ENCODE data around the gene TBATA.

Gene TBATA

DNA sequence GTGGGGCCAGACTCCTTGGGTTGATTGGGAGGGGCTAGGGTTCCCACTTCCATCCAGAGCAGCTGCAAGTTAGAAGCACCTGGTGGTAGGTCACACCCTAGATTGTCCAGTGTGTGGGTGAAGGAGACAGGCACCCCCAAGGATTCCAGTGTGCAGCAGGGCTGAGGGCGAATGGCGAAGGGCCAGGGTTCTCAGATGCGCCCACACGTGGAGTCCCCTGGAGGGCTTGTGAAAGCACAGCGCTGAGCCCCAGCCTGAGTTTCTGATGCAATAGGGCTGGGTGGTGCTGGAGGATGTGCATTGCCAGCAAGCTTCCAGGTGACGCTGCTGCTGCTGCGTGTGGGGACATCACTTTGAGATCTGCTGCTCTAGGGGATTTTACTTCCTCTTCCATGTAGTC lies 25.4 kb downstream of the TBATA start:
- DNase-seq = peak; percentile 39

DNA sequence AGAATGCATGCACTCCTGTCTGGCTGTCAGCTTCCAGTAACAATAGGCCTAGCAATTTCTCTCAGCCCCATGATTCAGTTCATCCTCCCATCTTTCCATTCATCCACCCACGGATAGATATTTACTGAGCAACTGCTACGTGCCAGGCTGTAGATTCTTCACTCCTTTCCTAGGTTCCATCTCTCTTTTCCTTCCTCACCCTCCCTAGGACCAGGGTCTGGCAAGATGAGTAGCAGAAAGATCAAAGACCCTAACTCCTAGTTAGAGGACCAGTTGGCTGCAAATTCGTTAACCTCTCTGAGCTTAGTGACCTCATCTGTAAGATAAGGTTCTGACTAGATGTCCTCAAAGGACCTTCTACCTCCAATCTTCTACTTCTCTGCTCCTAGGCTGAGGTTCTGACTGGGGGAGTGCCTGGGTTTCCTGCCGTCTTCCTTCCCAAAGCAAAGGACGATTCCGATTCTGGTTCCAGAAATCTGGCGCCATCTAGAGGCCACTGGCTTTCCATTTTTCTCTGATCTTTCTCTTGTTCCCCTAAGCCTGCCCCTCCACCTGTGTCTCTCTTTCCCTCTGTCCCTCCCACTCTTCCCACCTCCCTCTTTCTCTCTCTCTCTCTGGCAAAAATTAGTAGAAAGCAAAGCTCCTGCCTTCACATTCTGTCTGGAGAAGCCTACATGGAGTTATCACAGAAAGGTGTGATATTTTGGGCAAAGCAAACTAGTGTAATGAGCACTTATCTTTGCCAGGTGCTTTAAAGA lies 26.2 kb downstream of the TBATA start:
- peak; percentile 84 for DNase-seq

DNA sequence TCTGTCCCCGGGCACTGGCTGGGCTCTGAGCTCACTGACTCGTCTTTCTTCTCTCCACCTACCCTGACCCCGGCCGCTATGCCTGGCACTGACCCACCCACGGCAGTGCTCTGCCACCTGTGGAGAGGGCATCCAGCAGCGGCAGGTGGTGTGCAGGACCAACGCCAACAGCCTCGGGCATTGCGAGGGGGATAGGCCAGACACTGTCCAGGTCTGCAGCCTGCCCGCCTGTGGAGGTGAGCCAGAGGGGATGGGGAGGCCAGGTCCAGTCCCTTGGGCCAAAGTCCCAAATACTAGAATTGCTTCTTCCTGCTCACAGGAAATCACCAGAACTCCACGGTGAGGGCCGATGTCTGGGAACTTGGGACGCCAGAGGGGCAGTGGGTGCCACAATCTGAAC lies 27.3 kb downstream of the TBATA start:
- no peak for DNase-seq

DNA sequence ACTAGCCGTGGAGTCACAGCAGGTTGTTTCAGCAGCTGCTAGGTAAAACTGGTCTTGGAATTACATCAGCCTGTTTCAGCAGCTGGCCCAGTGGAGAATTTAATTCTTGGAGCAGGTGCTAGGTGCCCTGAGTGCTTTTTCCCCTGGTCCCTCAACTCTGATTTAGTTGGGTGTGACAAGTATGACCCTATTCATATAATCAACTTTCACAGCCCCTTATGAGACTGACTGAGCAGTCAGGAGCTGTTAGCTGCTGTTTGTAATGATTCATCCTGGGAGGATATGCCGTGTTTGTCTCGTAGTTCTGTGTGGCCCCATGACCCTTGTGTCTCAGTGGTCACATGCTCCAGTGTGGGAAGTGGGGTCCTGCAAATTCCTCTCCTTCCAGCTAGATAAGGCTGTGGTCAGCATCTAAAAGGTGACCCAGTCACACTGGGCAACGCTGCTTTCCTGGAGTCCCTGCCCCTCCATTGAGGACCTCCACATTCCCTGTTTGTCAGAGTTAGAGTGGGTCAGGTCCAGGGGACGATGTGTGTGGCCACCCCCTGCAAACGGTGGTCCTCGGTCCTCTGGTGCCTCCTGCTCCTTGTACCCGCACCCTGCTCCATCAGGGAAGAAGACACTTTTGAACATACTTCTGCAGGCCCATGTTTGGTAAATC lies 28.3 kb downstream of the TBATA start:
- DNase-seq = peak; percentile 43

DNA sequence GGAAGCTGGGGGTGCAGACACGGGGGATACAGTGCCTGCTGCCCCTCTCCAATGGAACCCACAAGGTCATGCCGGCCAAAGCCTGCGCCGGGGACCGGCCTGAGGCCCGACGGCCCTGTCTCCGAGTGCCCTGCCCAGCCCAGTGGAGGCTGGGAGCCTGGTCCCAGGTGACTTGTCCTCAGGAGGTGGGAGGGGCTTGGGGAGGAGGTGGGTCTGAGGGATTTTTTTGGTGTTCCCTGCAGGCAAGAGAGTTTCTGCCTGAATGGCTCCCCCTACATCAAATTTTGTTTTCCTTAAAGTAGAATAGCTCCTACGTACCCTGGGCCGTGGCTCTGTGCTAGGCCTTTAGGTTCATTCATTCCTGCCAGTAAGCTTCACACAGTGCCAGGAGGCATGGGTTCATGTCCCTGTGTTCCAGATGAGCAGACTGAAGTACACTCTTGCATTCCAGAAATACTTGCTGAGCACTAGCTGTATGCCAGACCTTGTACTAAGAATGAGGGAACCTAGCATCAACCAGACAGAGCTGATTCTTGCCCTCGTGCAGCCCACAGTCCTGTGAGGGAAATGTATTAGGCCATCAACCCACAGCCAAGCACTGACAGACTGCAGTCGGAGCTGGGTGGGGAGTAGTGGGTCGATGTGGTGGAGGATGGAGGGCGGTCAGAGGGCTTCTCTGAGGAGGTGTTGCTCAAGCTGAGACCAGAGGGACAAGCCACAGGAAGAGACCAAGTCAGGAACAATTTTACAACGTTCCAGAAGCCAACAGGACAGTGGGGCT lies 31.1 kb downstream of the TBATA start:
- no peak for DNase-seq

DNA sequence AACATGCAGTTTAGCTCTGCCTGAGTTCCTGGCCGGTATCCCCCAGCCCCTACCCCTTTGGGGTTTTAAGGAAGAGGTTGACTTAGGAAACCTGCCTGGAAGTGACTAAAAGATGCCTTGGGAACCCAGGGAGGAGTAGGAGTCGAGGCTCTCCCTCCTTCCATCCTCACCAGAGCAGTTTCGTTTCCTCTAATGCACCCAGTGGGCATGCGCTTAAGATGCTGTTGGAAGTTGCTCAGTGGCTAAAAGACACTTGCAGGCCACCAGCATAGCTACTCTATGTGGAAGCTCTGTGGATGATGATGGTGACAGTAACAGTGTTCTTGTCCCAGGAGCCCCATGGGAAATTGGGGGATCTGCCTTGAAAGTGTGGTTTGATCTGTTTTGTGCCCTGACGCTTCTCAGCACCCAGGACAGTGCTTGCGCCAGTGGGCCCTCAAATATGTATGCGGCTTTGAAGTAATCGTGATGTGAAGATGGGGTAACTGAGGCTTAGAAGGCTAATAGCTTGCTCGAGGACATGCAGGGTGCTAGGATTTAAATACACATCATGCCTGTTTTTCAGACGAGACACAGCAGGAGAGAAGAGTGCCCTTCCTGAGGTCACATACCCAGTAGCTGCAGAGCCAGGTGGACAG lies 32.0 kb downstream of the TBATA start:
- DNase-seq = no peak

DNA sequence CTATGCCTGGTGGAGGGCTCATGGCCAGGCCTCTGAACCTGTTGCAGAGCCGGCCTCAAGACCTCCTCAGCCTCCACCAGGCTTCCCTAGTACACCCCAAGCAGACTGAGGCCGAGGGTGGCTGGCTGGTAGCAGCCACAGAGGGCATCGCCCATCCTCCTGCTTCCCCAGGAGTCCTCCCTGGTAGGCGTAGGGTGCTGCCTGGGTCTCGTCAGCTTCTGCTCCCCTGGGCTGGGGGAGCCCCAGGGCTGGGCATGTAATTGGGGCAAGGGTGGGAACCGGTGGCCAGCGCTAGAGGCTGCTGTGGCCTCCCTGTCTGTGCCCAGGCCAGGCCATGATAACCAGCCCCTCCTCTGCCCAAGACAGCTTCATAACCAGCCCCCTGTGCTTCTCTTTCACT lies 32.6 kb downstream of the TBATA start:
- no peak for DNase-seq

DNA sequence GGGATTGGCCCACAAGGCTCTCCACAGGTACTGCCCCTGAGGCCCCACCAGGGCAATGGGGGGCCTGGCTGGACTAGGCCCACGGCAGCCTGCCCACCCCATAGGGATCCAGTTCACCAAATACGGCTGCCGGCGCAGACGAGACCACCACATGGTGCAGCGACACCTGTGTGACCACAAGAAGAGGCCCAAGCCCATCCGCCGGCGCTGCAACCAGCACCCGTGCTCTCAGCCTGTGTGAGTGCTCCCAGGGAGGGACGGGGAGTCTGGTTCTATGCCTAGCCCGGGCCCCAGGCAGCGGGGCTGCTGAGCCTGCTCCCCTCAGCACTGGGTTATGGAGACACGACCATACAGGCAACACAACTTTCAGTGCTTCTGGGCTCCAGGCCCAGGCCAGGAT lies 33.2 kb downstream of the TBATA start:
- no peak for DNase-seq

DNA sequence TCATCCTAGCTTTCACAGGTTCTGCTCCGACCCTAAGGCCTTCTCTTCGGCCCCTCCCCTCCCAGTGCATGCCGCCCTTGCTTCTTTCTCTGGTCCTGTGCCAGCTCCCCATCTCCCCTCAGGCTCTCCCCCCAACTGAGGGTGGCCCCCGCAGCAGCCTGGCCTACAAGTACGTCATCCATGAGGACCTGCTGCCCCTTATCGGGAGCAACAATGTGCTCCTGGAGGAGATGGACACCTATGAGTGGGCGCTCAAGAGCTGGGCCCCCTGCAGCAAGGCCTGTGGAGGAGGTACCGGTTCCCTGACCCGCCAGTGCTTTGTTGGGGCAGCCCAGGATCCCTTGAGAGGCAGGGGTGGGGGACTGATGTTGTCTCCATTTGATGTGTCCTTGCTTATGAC lies 33.8 kb downstream of the TBATA start:
- no peak for DNase-seq

DNA sequence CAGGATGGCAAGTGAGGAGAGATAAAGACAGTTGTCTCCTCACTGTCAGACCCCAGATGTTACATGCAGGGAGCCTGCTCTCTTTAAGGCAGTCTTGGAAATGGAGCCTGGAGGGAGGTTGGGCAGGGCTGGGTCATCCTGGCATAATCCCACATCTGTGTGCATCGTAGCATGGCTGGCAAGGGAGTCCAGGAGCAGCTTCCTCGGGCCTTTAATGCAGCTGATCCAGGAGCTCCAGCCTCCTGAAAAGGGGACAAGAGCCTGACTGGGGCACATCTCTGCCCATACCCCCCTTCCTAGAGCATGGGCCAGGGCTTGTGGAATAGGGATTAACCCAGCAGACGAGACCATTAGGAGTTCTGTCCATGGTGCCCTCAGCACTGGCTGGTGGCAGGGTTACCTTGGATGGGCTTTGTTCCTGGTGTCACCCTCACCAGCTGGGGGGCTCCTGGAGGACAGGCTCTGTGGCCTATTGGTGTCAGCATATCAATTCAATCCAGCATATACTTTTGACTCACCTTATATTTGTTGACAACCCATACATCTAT lies 34.9 kb downstream of the TBATA start:
- no peak for DNase-seq

DNA sequence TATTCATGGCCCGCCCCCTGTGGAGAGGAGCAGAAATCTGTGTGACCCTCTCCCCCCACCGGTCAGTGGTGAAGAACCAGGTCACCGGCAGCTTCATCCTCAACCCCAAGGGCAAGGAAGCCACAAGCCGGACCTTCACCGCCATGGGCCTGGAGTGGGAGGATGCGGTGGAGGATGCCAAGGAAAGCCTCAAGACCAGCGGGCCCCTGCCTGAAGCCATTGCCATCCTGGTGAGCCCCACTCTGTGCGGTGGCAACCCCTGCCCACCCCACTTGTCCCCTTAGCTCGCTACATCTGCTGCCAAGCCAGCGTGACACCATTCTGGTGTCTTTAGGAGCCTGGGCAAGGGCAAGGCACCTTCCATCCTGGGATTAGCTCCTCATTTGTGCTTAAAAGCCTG lies 35.4 kb downstream of the TBATA start:
- DNase-seq = no peak

DNA sequence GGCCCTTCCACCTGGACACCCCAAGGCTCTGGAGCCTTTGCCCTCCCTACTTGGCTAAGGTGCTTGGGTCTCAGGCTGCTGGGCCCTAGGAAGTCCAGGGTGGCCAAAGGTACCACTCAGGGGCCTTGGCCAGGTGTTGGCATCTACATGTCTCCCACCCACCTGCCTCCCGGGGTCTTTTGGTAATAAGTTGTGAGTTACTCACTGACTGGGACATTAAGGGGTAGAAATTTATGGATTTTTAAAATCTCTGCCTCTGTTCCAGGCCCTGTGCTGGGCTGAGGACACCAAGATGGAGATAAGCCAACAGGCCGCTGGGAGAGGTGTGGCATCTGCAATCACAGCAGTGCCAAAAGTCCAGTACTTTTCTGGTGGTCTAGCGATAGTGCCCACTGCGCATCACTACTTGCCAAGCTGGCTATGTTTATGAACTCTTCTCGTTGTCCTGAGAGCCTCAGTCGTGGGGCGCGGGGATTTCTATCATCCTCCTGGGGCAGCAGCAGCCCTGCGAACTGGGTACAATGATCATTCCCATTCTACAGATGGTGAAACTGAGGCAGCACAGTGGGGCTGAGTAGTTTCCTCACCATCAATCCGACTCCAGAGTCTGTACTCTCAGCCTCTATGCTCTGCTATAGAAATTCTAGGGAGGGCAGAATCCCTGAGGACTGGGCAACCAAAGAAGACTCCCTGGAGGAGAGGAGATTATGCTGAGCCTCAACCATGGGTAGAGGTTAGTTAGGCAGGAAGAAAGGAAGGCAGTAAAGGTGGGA lies 36.2 kb downstream of the TBATA start:
- DNase-seq = no peak

DNA sequence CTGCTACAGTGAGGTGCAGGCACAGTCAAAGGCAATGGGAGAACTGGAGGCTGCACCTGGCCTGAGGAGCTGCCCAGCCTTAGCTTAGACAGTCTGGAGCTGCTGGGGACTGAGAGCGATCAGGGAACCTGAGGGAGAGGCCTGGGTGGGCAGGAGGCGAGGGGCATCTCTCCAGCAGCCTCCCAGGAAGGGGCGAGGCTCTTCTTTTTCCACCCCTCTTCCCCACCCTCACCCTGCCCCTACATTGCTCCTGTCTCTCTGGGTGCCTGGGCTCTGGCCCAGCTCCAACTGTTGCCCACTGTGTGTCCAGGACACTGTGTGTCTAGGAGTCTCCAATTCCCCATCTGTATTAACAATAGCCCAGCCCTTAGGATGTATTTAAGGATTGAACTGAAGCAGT lies 36.9 kb downstream of the TBATA start:
- no peak for DNase-seq

DNA sequence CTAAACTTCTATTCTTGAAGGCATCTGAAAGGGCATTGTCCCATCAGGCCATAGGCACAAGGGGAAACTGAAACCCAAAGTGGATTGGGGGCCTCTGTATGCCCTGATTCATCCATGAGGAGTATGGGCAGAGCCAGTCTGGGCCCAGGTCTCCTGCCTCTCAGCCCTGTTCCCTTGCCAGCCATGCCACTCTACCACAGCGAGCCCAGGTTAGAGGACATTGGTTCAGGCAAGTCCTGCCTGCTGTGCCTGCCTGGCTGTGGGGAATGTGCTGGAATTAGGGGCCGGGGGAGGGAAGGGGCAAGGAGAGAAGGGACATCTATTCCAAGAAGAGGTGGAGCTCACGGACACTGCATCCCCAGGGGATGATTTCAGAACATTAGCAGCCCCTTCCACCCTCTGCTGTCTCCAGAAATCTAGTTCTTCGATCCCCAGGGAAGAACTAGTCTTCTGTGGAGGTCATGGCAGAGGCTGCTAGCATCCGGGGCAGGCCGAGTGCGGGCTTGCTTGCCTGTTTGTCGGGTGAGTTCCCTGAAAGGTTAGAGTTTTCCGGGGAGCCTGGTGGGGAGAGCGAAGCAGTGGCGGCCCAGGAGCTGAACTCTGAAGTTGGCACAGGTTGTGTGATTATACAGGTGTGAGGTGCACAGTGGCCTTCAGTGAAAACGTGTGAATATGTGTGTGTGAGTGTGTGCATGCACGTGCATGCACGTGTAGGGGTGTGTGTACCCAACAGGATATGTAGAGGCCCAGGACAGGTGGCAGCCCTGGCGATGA lies 37.8 kb downstream of the TBATA start:
- DNase-seq = no peak

DNA sequence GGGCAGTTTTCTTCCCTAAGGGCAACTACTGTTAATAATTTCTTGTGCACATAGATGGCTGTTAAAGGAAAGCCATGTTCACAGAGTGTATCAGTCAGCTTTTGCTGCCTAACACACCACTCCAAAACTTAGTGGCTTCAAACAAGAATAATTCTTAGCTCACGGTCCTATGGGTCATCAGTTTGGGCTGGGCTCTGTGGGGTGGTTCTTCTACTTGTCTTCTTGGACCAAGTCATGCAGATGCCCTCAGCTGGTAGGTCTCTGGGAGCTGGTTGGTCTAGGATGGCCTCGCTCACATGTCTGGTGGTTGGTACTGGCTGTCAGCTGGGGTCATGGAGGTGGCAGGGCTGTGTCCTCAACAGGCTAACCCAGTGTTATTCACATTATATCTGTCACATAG lies 39.6 kb downstream of the TBATA start:
- DNase-seq = no peak

DNA sequence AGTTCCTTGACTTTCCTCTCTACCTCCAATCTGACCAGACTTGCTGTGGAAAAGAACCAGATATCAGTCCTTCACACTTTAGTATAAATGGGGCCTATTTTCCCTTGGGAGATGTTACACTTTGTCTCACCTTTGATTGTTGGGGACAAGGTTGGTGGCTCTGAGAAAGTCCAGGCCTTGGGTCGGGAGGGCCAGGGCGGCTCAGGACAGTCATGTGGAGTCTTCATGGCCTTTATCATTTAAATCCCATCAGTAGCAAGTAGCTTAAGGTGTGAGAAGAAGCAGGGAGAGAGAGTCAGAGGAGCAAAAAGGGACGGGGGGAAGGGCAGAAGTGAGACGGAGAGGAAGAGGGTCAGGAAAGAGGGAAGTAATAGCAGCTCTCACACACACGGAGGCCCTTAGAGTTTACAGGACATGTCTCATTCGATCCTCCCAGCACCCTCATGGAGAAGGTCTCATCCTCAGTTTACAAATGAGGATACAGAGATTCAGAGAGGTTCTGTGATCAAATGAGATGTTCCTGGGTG lies 40.5 kb downstream of the TBATA start:
- no peak for DNase-seq

DNA sequence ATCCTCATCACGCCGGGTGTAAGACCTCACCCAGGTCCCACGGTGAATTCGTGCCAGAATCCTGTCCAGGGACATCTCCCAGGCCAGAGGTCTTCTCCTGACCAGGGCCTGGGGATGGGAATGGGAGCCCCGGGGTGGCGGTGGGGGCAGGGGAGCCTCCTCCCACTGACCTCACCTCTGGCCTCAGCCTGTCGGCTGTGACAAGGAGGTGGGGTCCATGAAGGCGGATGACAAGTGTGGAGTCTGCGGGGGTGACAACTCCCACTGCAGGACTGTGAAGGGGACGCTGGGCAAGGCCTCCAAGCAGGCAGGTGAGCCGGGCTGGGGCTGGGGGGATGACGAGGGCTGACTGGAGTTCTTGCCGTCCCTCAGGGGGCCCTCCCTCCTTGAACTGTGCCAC lies 41.3 kb downstream of the TBATA start:
- DNase-seq = no peak

DNA sequence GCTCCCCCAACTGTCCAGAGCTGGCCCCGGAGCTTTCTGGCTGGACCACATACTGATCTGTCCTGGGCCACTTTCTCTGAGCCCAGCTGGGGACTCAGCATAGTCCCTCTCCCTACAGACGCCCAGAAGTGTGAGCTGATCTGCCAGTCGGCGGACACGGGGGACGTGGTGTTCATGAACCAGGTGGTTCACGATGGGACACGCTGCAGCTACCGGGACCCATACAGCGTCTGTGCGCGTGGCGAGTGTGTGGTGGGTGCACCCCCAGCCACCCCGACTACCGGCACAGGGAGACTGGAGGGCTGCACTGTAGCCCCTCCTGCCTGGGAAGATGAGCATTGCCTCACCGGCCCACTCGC lies 41.8 kb downstream of the TBATA start:
- no peak for DNase-seq

DNA sequence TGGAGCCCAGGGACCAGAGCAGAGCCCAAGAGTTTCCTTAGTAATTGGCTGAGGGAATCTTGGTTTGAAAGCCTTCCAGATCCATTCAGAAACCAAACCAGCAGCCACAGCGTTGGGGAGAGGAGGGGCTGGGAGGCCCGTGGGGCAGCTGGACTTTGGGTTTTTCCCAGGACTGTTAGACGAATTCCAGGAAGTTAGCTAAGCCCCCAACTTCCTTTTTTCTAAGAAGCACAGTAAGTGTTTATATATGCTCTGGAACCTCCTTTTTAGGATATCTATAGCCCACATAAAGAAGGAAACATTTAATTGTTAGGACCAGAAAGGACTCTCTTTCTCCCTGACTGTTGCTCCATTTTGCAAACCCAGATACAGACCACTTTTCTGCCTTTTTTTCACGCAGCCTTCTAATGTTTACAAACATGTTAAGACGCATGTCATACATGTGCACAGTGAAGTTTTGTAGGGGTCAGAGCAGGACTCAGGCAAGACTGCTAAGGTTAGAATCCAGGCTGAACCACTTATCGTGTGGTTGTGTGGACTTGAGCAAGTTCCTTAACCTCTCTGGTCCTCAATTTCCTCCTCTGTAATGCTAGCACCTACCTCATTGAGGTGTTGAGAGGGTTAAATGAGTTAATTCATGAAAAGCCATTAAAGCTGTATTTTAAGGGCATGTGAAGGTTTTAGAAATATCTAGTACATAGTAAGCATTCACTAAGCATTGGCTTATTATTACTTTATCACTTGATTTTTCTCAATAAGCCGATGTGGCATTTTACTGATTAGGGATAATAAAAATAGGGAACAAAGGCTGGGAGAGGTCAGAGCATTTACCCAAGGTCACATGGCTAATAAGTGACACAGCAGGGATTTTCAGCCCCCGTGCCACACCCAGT lies 42.4 kb downstream of the TBATA start:
- DNase-seq = no peak
